ENCODE measurements around the gene RAB4A. TPM values are rescaled to one million over a fixed set of nuclear protein-coding genes. Genes with fewer than 3 reads are reported as not detected.

The RAB4A gene
- total and polyA plus RNA-seq, 2 of the 13 experiments (the other 11 are each of a cell fraction or from before 2014, with no cell fraction given): 56.0 to 80.1 TPM

- TF ChIP-seq FOSL1 (CRISPR knock-in tag; IDR thresholded peaks at IDR 0.05; ENCODE audit: borderline replicate concordance) (no peak), GPBP1L1 (CRISPR knock-in tag; IDR thresholded peaks at IDR 0.05) (no peak), SNAI1 (CRISPR knock-in tag; IDR thresholded peaks at IDR 0.05; ENCODE audit: borderline replicate concordance) (0 out of 2 replicates have a peak, but pooled peaks have one; percentile 31), SP2 (CRISPR knock-in tag; IDR thresholded peaks at IDR 0.05) (no peak), ZNF101 (CRISPR knock-in tag; IDR thresholded peaks at IDR 0.05; ENCODE audit: borderline replicate concordance, low read depth) (no peak), HOXA5 (CRISPR knock-in tag; IDR thresholded peaks at IDR 0.05) (no peak), ZNF761 (CRISPR knock-in tag; conservative IDR thresholded peaks at IDR 0.05) (no peak), ZEB1 (IDR thresholded peaks at IDR 0.05; ENCODE audit: insufficient replicate concordance, low read depth) (peak; percentile 56), SP1 (IDR thresholded peaks at IDR 0.05) (no peak), SP1 (CRISPR knock-in tag; IDR thresholded peaks at IDR 0.05) (no peak), ZNF747 (CRISPR knock-in tag; IDR thresholded peaks at IDR 0.05; ENCODE audit: borderline replicate concordance) (no peak), DZIP1 (CRISPR knock-in tag; IDR thresholded peaks at IDR 0.05) (no peak), TBX3 (IDR thresholded peaks at IDR 0.05; ENCODE audit: borderline replicate concordance) (no peak), GTF3A (CRISPR knock-in tag; conservative IDR thresholded peaks at IDR 0.05) (no peak), ZNF720 (CRISPR knock-in tag; IDR thresholded peaks at IDR 0.05) (no peak), ETS1 (CRISPR knock-in tag; IDR thresholded peaks at IDR 0.05) (no peak), ESRRA (CRISPR knock-in tag; IDR thresholded peaks at IDR 0.05; ENCODE audit: low read depth) (no peak), JUND (CRISPR knock-in tag; IDR thresholded peaks at IDR 0.05) (no peak), SKIL (CRISPR knock-in tag; IDR thresholded peaks at IDR 0.05; ENCODE audit: borderline replicate concordance) (no peak), MXD1 (CRISPR knock-in tag; IDR thresholded peaks at IDR 0.05) (no peak), HMG20B (CRISPR knock-in tag; conservative IDR thresholded peaks at IDR 0.05) (peak; percentile 65; the same call in 1 of the 2 replicates)
Measured at GRCh38 chr1:229273507-229274232, 2.8 kb downstream of the RAB4A start (continued).

Data from HepG2 (cell line).